PC-9 (cell line): ENCODE results near the gene HMGCR.

Experiments
- CTCF ChIP-seq: fragments of 200-600 bp; sonication (generic); conservative IDR thresholded peaks from 2 replicates; pipeline ENCODE4 v1.6.1; 2017; ENCODE audit warnings: mixed run types, antibody characterized with exemption, mild to moderate bottlenecking, moderate library complexity
- EZH2 ChIP-seq: fragments of 200-600 bp; sonication (generic); IDR thresholded peaks from 2 replicates; pipeline ENCODE4 v1.8.0; 2017; ENCODE audit warnings: antibody characterized with exemption, low read depth

- TF ChIP-seq EZH2, result no peak
- TF ChIP-seq CTCF, result no peak
These were observed 12.6 kb downstream of the HMGCR start for GRCh38 chr5:75349663-75350062.
